MM.1S (cell line): ENCODE data around the gene GPR142.

ENCODE experiments used
- CTCF ChIP-seq: fragments of 300-600 bp; sonication (generic); IDR thresholded peaks from 2 replicates; pipeline ENCODE4 v1.5.1; 2016; ENCODE audit warnings: antibody characterized with exemption, low read length, mixed read lengths
- EZH2 ChIP-seq: fragments of 300-600 bp; sonication (generic); optimal IDR thresholded peaks from 2 replicates; pipeline ENCODE3; 2017; ENCODE audit warnings: low read depth, mild to moderate bottlenecking, antibody characterized with exemption, low read length, mixed read lengths
- EZH2phosphoT487 ChIP-seq: fragments of 300-600 bp; sonication (generic); IDR thresholded peaks from 2 replicates; pipeline ENCODE4 v1.6.1; 2018; ENCODE audit warnings: antibody characterized with exemption, low read length

GRCh38 chr17:74413491-74413890 is 46.2 kb downstream of the GPR142 start:
- TF ChIP-seq CTCF = no peak
- no peak for TF ChIP-seq EZH2phosphoT487
- no peak for TF ChIP-seq EZH2
